Effector memory CD8-positive, alpha-beta T cell (primary cell): ENCODE results near the gene EIF5.

ENCODE experiments used
- ATAC-seq: fragments of 150-1000 bp; cut with Tn5 transposase; replicated peaks from 2 replicates; pipeline ENCODE4 v1.10.0; 2021; ENCODE audit warnings: mild to moderate bottlenecking, moderate library complexity
- DNase-seq, 3 experiments: peaks; one replicate each; pipeline ENCODE4 v3.0.0; 2021
- H3K27ac Mint-ChIP-seq, 2 donors: one replicate each; pipeline ENCODE4 v1.8.0; 2022; ENCODE audit warnings: mild to moderate bottlenecking in 2 of 2, mixed read lengths in 2 of 2, moderate library complexity in 2 of 2
- H3K27me3 Mint-ChIP-seq, 2 donors: one replicate each; pipeline ENCODE4 v1.8.0; 2022; ENCODE audit warnings: mixed read lengths in 2 of 2
- H3K36me3 Mint-ChIP-seq: one replicate; pipeline ENCODE4 v1.8.0; 2022; ENCODE audit warnings: mild to moderate bottlenecking, moderate library complexity, mixed read lengths; ENCODE audit not compliant: insufficient read depth
- H3K4me1 Mint-ChIP-seq, 2 donors: one replicate each; pipeline ENCODE4 v1.8.0; 2022; ENCODE audit warnings: low read depth in 2 of 2, mixed read lengths in 2 of 2
- H3K4me3 Mint-ChIP-seq, 2 donors: one replicate each; pipeline ENCODE4 v1.8.0; 2022; ENCODE audit warnings: mild to moderate bottlenecking in 2 of 2, mixed read lengths in 2 of 2, moderate library complexity in 2 of 2
- H3K9me3 Mint-ChIP-seq, 2 donors: one replicate each; pipeline ENCODE4 v1.8.0; 2022; ENCODE audit warnings: mixed read lengths in 2 of 2

Gene EIF5

GRCh38 chr14:103377522-103378037, 43.5 kb downstream of the EIF5 start:
- Mint-ChIP-seq H3K36me3 (no peaks in the 10 kb centered on the region), H3K9me3 (no peaks in the 10 kb centered on the region), H3K27me3 (peaks cover 12 to 28% of the 10 kb centered on the region in 2 donors), H3K27ac (no peak overlapping the region), H3K4me1 (peaks cover 2 to 6% of the 10 kb centered on the region in 2 donors), H3K4me3 (no peak overlapping the region)
- ATAC-seq (no peak), DNase-seq (no peak)

- peaks cover 5 to 9% of the 10 kb centered on the region in 2 donors for H3K4me1 Mint-ChIP-seq
- H3K27ac Mint-ChIP-seq = no peak overlapping the region
Observed at GRCh38 chr14:103378038-103378854, 44.2 kb downstream of the EIF5 start.

GRCh38 chr14:103380719-103381377, 46.8 kb downstream of the EIF5 start:
- peaks cover 0 to 10% of the 10 kb centered on the region in 2 donors for H3K27me3 Mint-ChIP-seq
- H3K9me3 Mint-ChIP-seq = no peaks in the 10 kb centered on the region
- no peak overlapping the region for H3K27ac Mint-ChIP-seq
- DNase-seq (no peak), ATAC-seq (no peak)
- H3K4me1 Mint-ChIP-seq = peaks cover 14 to 15% of the 10 kb centered on the region in 2 donors
- H3K4me3 Mint-ChIP-seq = no peak overlapping the region
- H3K36me3 Mint-ChIP-seq = peaks cover 11% of the 10 kb centered on the region

More at GRCh38 chr14:103378038-103378854, 44.2 kb downstream of the EIF5 start:
- no peaks in the 10 kb centered on the region for H3K9me3 Mint-ChIP-seq
- no peaks in the 10 kb centered on the region for H3K36me3 Mint-ChIP-seq
- peaks cover 12 to 24% of the 10 kb centered on the region in 2 donors for H3K27me3 Mint-ChIP-seq
- no peak for ATAC-seq
- no peak overlapping the region for H3K4me3 Mint-ChIP-seq
- no peak for DNase-seq

- H3K36me3 Mint-ChIP-seq = peaks cover 16% of the 10 kb centered on the region
- no peaks in the 10 kb centered on the region for H3K9me3 Mint-ChIP-seq
- ATAC-seq = no peak
- peak overlapping the region; percentile 17 to 30 for H3K27ac Mint-ChIP-seq
- no peak overlapping the region for H3K4me3 Mint-ChIP-seq
- peaks cover 0 to 10% of the 10 kb centered on the region in 2 donors for H3K27me3 Mint-ChIP-seq
- no peak for DNase-seq
- H3K4me1 Mint-ChIP-seq = peaks cover 21 to 25% of the 10 kb centered on the region in 2 donors
Observed at GRCh38 chr14:103382376-103382775, 48.3 kb downstream of the EIF5 start.

GRCh38 chr14:103384450-103385151, 50.6 kb downstream of the EIF5 start:
- peak in 1 of 3 experiments; percentile 9 for DNase-seq
- no peaks in the 10 kb centered on the region for H3K27me3 Mint-ChIP-seq

GRCh38 chr14:103385152-103385928, 51.3 kb downstream of the EIF5 start, which contains the start of gene MARK3:
Gene MARK3, plus strand, starts transcription at chr14:103385415. Its CDS starts 615 bp downstream, at chr14:103386030.
- peak; percentile 93 to 96 (median 96) for DNase-seq
- Mint-ChIP-seq H3K4me1 (peaks cover 35 to 42% of the 10 kb centered on the region in 2 donors), H3K36me3 (peaks cover 19% of the 10 kb centered on the region)

More at GRCh38 chr14:103384450-103385151, 50.6 kb downstream of the EIF5 start:
- H3K27ac Mint-ChIP-seq = peak overlapping the region; percentile 95 to 98
- H3K36me3 Mint-ChIP-seq = peaks cover 19% of the 10 kb centered on the region
- H3K4me3 Mint-ChIP-seq = peak overlapping the region; percentile 92 to 96
- H3K4me1 Mint-ChIP-seq = peaks cover 35 to 42% of the 10 kb centered on the region in 2 donors
- no peaks in the 10 kb centered on the region for H3K9me3 Mint-ChIP-seq
- ATAC-seq = no peak

GRCh38 chr14:103385929-103386712, 52.1 kb downstream of the EIF5 start:
- H3K27me3 Mint-ChIP-seq = no peaks in the 10 kb centered on the region
- no peaks in the 10 kb centered on the region for H3K9me3 Mint-ChIP-seq
- peaks cover 19% of the 10 kb centered on the region for H3K36me3 Mint-ChIP-seq
- ATAC-seq (no peak), DNase-seq (peak; percentile 15 to 31 (median 19))
- H3K4me3 Mint-ChIP-seq = peak overlapping the region; percentile 92 to 96
- H3K27ac Mint-ChIP-seq = peak overlapping the region; percentile 95 to 98
- H3K4me1 Mint-ChIP-seq = peaks cover 35 to 42% of the 10 kb centered on the region in 2 donors

More at GRCh38 chr14:103385152-103385928, 51.3 kb downstream of the EIF5 start, which contains the start of gene MARK3:
- Mint-ChIP-seq H3K4me3 (peak within 1 kb of the TSS; percentile 92 to 96), H3K27me3 (no peaks in the 10 kb centered on the region), H3K27ac (peak within 1 kb of the TSS; percentile 95 to 98), H3K9me3 (no peaks in the 10 kb centered on the region)
- peak; percentile 86 for ATAC-seq

GRCh38 chr14:103386713-103387329, 52.8 kb downstream of the EIF5 start:
- Mint-ChIP-seq H3K9me3 (no peaks in the 10 kb centered on the region), H3K4me3 (peak overlapping the region; percentile 92 to 96), H3K27ac (peak overlapping the region; percentile 95 to 98), H3K27me3 (no peaks in the 10 kb centered on the region), H3K4me1 (peaks cover 35 to 41% of the 10 kb centered on the region in 2 donors), H3K36me3 (peaks cover 19% of the 10 kb centered on the region)
- DNase-seq = no peak
- no peak for ATAC-seq

- ATAC-seq = no peak
- Mint-ChIP-seq H3K27ac (peak overlapping the region; percentile 5 to 26), H3K36me3 (peaks cover 19% of the 10 kb centered on the region), H3K4me1 (peaks cover 32 to 36% of the 10 kb centered on the region in 2 donors), H3K9me3 (no peaks in the 10 kb centered on the region), H3K4me3 (peak overlapping the region; percentile 92 to 96), H3K27me3 (no peaks in the 10 kb centered on the region)
- DNase-seq = no peak
Observed at GRCh38 chr14:103388664-103389063, 54.6 kb downstream of the EIF5 start.

GRCh38 chr14:103390605-103391004, 56.6 kb downstream of the EIF5 start:
- DNase-seq (no peak), ATAC-seq (no peak)
- no peaks in the 10 kb centered on the region for H3K27me3 Mint-ChIP-seq
- H3K9me3 Mint-ChIP-seq = no peaks in the 10 kb centered on the region
- H3K36me3 Mint-ChIP-seq = peaks cover 10% of the 10 kb centered on the region
- no peak overlapping the region for H3K27ac Mint-ChIP-seq
- H3K4me3 Mint-ChIP-seq = no peak overlapping the region
- H3K4me1 Mint-ChIP-seq = peaks cover 37 to 48% of the 10 kb centered on the region in 2 donors

- ATAC-seq = peak; percentile 82
- no peak overlapping the region for H3K27ac Mint-ChIP-seq
- peaks cover 40 to 50% of the 10 kb centered on the region in 2 donors for H3K4me1 Mint-ChIP-seq
- no peaks in the 10 kb centered on the region for H3K27me3 Mint-ChIP-seq
- DNase-seq = peak; percentile 35 to 59 (median 53)
- peaks cover 6% of the 10 kb centered on the region for H3K36me3 Mint-ChIP-seq
- no peak overlapping the region for H3K4me3 Mint-ChIP-seq
- no peaks in the 10 kb centered on the region for H3K9me3 Mint-ChIP-seq
Observed at GRCh38 chr14:103391048-103391447, 57.0 kb downstream of the EIF5 start.
